ENCODE data around the gene KRT1. TPM values are rescaled to one million over a fixed set of nuclear protein-coding genes. Genes with fewer than 3 reads are reported as not detected.

Gene KRT1
- total and polyA plus RNA-seq, 10 of the 15 experiments (the other 5 are each of a cell fraction or from before 2014, with no cell fraction given), result not detected

DNA sequence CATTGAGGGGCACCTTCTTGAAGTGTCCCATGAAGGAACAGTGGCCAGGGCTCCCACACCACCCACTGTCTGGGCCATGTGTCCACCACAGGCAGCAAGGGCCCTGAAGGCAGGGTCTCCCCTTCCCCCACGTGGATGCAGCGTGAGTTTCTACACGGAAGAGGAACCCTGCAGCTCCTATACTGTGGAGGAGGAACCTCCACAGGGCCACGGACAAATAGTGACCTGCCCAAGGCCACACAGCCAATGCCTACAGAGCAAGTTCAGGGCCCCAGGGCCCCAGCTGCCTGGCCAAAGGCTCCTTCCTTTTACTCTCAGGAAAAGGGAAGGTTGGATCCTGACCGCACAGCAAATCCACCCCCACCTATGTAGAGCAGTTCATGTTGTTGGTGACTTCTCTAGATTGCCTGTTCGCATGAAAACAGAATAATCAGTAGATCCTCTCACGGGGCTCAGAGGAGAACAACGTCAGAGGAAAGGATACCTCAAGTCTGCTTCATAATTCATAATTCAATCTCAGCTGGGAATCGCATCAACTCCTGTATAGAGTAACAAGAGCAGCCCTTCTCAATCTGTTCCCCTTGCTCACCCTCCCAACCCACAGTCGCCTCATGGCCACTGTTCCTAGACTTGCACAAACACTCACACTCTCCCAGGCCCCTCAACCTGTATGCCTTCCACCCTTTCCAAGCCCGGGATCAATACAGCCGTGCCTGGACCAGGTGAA is 50.8 kb downstream of the KRT1 start:
- H3K9me3 ChIP-seq (replicated peaks; ENCODE audit: control insufficient read depth, insufficient read depth, low read length), result no peaks in the 10 kb centered on the region
- ChIA-PET SMC1A (ENCODE audit: uncharacterized antibody, unreplicated experiment) (no interaction called here), RAD21 (ENCODE audit: unreplicated experiment) (no interaction called here), CTCF (interaction anchor here (0.6 kb wide), 1 partner anchor 241 kb away, joined by 3 read pairs; no protein-coding TSS in a partner anchor), POLR2A (no interaction called here)
- DNase-seq (ENCODE audit: low read depth, low spot score) (no peak), ATAC-seq (no peak), FAIRE-seq (no peak)
- BruUV-seq (replicated peaks), result no TSS peak
- no peaks in the 10 kb centered on the region for H3K79me2 ChIP-seq (ENCODE audit: control insufficient read depth, insufficient read depth, low read length)
- no peak overlapping the region for H2AFZ ChIP-seq (ENCODE audit: control insufficient read depth, low read depth, low read length)
- intact Hi-C loops (cut with micrococcal nuclease; ENCODE audit: unreplicated experiment) (no loop called here), in situ Hi-C loops (cut with MboI) (no loop called here)
- peaks cover 0 to 2% of the 10 kb centered on the region in 2 experiments; a peak in 2 of 4 replicates for H3K27me3 ChIP-seq (replicated peaks in 1 of 2; ENCODE audit: control insufficient read depth in 2 of 2, insufficient read depth in 2 of 2, low read length in 1 of 2)
- no peak overlapping the region for H3K9ac ChIP-seq (ENCODE audit: control insufficient read depth, insufficient read depth, low read length)
- no peaks in the 10 kb centered on the region for H4K20me1 ChIP-seq (ENCODE audit: control insufficient read depth, insufficient read depth)
- H3K4me3 ChIP-seq, result no peak overlapping the region
- WGBS (ENCODE audit: insufficient coverage, insufficient replicate concordance, low lambda C conversion rate, missing lambda C conversion rate), result 12% methylated on average over 12 of the region's 12 CpGs
- H3K36me3 ChIP-seq (ENCODE audit: control insufficient read depth in 2 of 2, insufficient read depth in 2 of 2, low read length in 1 of 2), result no peaks in the 10 kb centered on the region
- no peaks in the 10 kb centered on the region for H3K4me1 ChIP-seq (ENCODE audit: control insufficient read depth, insufficient read depth, low read length)
- H3K27ac ChIP-seq (ENCODE audit: control insufficient read depth, insufficient read depth), result no peak overlapping the region
- no peak overlapping the region for H3K4me2 ChIP-seq (ENCODE audit: control insufficient read depth, insufficient read depth)
- TF ChIP-seq, protein P1, sequence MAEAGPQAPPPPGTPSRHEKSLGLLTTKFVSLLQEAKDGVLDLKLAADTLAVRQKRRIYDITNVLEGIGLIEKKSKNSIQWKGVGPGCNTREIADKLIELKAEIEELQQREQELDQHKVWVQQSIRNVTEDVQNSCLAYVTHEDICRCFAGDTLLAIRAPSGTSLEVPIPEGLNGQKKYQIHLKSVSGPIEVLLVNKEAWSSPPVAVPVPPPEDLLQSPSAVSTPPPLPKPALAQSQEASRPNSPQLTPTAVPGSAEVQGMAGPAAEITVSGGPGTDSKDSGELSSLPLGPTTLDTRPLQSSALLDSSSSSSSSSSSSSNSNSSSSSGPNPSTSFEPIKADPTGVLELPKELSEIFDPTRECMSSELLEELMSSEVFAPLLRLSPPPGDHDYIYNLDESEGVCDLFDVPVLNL (IDR thresholded peaks at IDR 0.05; ENCODE audit: low read depth, low read length), result no peak
- TF ChIP-seq NR2C2 (IDR thresholded peaks at IDR 0.05; ENCODE audit: borderline replicate concordance, control insufficient read depth, insufficient read length, low read depth), result no peak
- TF ChIP-seq, protein P2, sequence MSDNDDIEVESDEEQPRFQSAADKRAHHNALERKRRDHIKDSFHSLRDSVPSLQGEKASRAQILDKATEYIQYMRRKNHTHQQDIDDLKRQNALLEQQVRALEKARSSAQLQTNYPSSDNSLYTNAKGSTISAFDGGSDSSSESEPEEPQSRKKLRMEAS (IDR thresholded peaks at IDR 0.05; ENCODE audit: low read depth, low read length), result no peak

DNA sequence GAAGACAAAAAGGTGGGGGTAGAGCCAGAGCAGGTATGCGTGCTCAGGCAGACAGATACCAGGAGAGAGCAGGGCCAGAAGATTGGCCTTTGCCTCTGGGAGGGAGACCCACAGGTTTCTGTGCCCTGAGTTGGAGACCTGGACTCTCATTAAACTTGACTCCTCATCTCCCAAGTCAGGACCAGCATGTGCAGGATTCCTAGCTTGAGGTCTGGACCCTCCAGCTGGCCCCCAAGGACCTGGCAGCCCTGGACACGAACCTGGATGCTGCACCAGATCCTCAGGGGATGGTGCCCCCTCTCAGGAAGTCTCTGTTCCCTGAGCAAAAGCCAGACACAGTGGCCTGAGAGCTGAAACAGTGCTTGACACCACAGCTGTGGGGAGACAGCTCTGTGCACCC is 51.4 kb downstream of the KRT1 start:
- Histone ChIP-seq H3K9me3 (replicated peaks; ENCODE audit: control insufficient read depth, insufficient read depth, low read length) (no peaks in the 10 kb centered on the region), H3K27me3 (replicated peaks in 1 of 2; ENCODE audit: control insufficient read depth in 2 of 2, insufficient read depth in 2 of 2, low read length in 1 of 2) (no peaks in the 10 kb centered on the region; a peak in 1 of 4 replicates), H3K27ac (ENCODE audit: control insufficient read depth, insufficient read depth) (no peak overlapping the region), H3K4me2 (ENCODE audit: control insufficient read depth, insufficient read depth) (no peak overlapping the region), H3K79me2 (ENCODE audit: control insufficient read depth, insufficient read depth, low read length) (no peaks in the 10 kb centered on the region), H3K4me1 (ENCODE audit: control insufficient read depth, insufficient read depth, low read length) (no peaks in the 10 kb centered on the region), H4K20me1 (ENCODE audit: control insufficient read depth, insufficient read depth) (no peaks in the 10 kb centered on the region), H3K9ac (ENCODE audit: control insufficient read depth, insufficient read depth, low read length) (no peak overlapping the region), H3K36me3 (ENCODE audit: control insufficient read depth in 2 of 2, insufficient read depth in 2 of 2, low read length in 1 of 2) (no peaks in the 10 kb centered on the region), H2AFZ (ENCODE audit: control insufficient read depth, low read depth, low read length) (no peak overlapping the region), H3K4me3 (no peak overlapping the region)
- ChIA-PET CTCF (interaction anchor here (0.6 kb wide), 1 partner anchor 242 kb away, joined by 3 read pairs; no protein-coding TSS in a partner anchor), RAD21 (ENCODE audit: unreplicated experiment) (no interaction called here), POLR2A (no interaction called here), SMC1A (ENCODE audit: uncharacterized antibody, unreplicated experiment) (no interaction called here)
- 18% methylated on average over 2 of the region's 2 CpGs for WGBS (ENCODE audit: insufficient coverage, insufficient replicate concordance, low lambda C conversion rate, missing lambda C conversion rate)
- DNase-seq (ENCODE audit: low read depth, low spot score), result no peak
- no peak for FAIRE-seq
- no TSS peak for BruUV-seq (replicated peaks)
- intact Hi-C loops (cut with micrococcal nuclease; ENCODE audit: unreplicated experiment), result no loop called here
- in situ Hi-C loops (cut with MboI), result no loop called here
- no peak for ATAC-seq
- TF ChIP-seq ZNF207 (IDR thresholded peaks at IDR 0.05; ENCODE audit: borderline replicate concordance) (no peak), ATF7 (IDR thresholded peaks at IDR 0.05; ENCODE audit: low read depth) (no peak), BACH1 (IDR thresholded peaks at IDR 0.05; ENCODE audit: borderline replicate concordance) (no peak), JUNB (IDR thresholded peaks at IDR 0.05) (no peak), CREB1 (IDR thresholded peaks at IDR 0.05; ENCODE audit: low read depth) (no peak), BHLHE40 (IDR thresholded peaks at IDR 0.05; ENCODE audit: borderline replicate concordance in 1 of 2, low read depth in 2 of 2, low read length in 1 of 2) (no peak), YBX1 (IDR thresholded peaks at IDR 0.05) (no peak), EZH2 (IDR thresholded peaks at IDR 0.05; ENCODE audit: borderline replicate concordance, control insufficient read depth, low read depth, low read length) (no peak)
- TF ChIP-seq, protein P3, sequence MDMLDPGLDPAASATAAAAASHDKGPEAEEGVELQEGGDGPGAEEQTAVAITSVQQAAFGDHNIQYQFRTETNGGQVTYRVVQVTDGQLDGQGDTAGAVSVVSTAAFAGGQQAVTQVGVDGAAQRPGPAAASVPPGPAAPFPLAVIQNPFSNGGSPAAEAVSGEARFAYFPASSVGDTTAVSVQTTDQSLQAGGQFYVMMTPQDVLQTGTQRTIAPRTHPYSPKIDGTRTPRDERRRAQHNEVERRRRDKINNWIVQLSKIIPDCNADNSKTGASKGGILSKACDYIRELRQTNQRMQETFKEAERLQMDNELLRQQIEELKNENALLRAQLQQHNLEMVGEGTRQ (IDR thresholded peaks at IDR 0.05; ENCODE audit: borderline replicate concordance, low read depth, low read length), result no peak

Data from GM12878 (cell line).